Ishikawa (cell line): Measurements from ENCODE around the gene CORO1C.

Source experiments
- CEBPB ChIP-seq: IDR thresholded peaks from 2 replicates; pipeline ENCODE4 v1.6.1; 2012
- CREB1 ChIP-seq: IDR thresholded peaks from 2 replicates; pipeline ENCODE4 v1.6.1; 2012; ENCODE audit warnings: low read depth
- EGR1 ChIP-seq: IDR thresholded peaks from 2 replicates; pipeline ENCODE4 v1.6.1; 2012
- EP300 ChIP-seq: IDR thresholded peaks from 2 replicates; pipeline ENCODE4 v1.6.1; 2012; ENCODE audit warnings: borderline replicate concordance
- FOXM1 ChIP-seq: IDR thresholded peaks from 2 replicates; pipeline ENCODE4 v1.6.1; 2012; ENCODE audit warnings: low read depth, borderline replicate concordance
- NFIC ChIP-seq: IDR thresholded peaks from 2 replicates; pipeline ENCODE4 v1.6.1; 2012
- RAD21 ChIP-seq: IDR thresholded peaks from 2 replicates; pipeline ENCODE4 v1.6.1; 2012; ENCODE audit warnings: low read depth
- REST ChIP-seq: IDR thresholded peaks from 2 replicates; pipeline ENCODE4 v1.6.1; 2012; ENCODE audit warnings: low read depth, mild to moderate bottlenecking
- TAF1 ChIP-seq: IDR thresholded peaks from 2 replicates; pipeline ENCODE4 v1.6.1; 2012; ENCODE audit warnings: low read depth, mild to moderate bottlenecking
- TCF12 ChIP-seq: IDR thresholded peaks from 2 replicates; pipeline ENCODE4 v1.6.1; 2012; ENCODE audit warnings: low read depth
- TEAD4 ChIP-seq: IDR thresholded peaks from 2 replicates; pipeline ENCODE4 v1.6.1; 2012
- USF1 ChIP-seq: IDR thresholded peaks from 2 replicates; pipeline ENCODE4 v1.6.1; 2012
- YY1 ChIP-seq: IDR thresholded peaks from 2 replicates; pipeline ENCODE4 v1.6.1; 2012; ENCODE audit warnings: low read depth
- ZBTB7A ChIP-seq: IDR thresholded peaks from 2 replicates; pipeline ENCODE4 v1.6.1; 2012; ENCODE audit warnings: low read depth
- TF ChIP-seq, protein P1 (sequence below): IDR thresholded peaks from 2 replicates; pipeline ENCODE4 v1.6.1; 2012

Gene CORO1C

GRCh38 chr12:108620236-108620879, 111.0 kb downstream of the CORO1C start:
- TF ChIP-seq CEBPB = peak; percentile 42; the same call in 1 of the 2 replicates
- no peak for TF ChIP-seq FOXM1

DNA sequence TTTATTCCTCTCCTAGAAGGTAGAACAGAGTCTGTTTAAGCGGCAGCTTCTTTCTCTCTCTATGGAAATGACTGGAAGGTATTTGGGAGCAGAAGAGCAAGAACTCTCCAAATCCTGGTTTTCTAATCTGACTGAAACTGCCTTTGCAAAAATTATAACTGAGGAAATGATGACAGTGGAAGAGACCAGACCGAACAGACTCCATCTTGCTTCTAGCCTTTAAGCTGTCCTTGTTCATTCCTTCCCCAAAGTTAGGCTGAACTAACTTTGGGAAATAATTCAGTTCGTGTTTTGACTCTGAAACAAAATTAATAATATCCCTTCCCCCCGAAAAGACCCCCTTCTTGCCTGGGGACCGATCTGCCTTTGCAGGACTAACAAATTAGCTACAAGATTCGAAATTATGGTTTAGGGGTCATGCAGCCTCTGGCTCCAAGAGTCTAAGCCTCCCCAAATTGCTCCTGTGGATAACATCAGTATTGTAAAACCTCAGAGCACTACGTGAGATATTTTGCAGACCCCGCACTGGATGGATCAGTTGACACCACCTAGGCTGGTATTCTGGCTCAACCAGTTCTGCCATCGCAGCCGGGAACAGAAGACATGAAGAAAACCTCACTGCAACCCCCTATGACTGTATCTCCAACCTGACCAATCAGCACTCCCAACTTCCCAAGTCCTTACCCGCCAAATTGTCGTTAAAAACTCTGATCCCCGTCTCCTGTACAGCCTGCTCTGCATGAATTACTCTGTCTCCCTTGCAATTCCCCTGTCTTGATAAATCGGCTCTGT, 111.8 kb downstream of the CORO1C start:
- no peak for TF ChIP-seq RAD21

DNA sequence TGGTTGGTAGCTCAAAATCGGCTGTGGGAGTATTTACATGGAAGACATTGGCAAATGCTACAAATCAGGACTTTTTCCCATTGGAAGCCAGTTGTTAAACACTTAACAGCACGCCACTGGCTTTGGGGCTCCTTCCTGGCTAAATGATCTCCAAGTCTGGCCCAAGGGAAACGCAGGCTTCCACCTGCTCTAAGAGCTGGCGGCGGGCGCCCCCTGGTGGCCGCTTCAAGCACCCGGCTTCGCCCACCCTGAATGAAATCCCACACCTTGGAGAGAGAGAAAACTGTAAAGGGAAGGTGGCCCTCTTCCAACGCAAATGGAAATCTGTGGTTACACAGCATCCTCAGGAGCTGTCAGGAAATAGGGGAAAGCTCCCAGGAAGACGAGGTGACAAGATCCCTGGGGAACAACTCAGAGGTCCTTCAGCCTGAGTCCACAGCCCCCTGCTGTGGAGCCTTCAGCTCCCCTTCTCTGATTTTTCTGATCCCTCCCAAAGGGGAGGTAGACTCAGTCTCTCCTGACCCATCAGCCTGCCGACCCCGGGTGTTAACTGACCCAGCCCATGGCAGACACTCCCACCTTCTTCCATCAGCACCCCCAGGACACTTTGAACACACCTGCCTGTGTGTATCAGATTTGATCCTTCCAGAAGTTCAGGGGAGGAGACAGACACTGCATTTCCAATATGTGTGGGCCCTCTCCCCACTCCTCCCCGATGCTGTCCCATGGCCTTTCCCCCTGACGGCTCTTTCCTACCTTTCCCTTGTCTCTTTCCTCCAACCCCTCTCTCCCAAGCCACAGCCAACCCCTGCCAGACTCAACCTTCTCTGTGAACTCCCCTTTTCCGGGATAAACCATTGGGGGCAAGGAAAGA, 113.0 kb downstream of the CORO1C start:
- TF ChIP-seq NFIC = no peak
- TF ChIP-seq REST = no peak
- peak; percentile 98 for TF ChIP-seq RAD21
- TF ChIP-seq TCF12 = no peak
- TF ChIP-seq YY1 = no peak
- TF ChIP-seq CREB1 = no peak
- no peak for TF ChIP-seq TAF1

GRCh38 chr12:108616941-108617858, 114.1 kb downstream of the CORO1C start:
- TF ChIP-seq YY1 (no peak), EGR1 (no peak), CEBPB (no peak), CREB1 (no peak), NFIC (no peak), REST (no peak), FOXM1 (no peak), TEAD4 (no peak), TCF12 (no peak), TAF1 (no peak), USF1 (no peak), RAD21 (no peak), ZBTB7A (no peak)
- TF ChIP-seq, protein P1, sequence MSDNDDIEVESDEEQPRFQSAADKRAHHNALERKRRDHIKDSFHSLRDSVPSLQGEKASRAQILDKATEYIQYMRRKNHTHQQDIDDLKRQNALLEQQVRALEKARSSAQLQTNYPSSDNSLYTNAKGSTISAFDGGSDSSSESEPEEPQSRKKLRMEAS = no peak

GRCh38 chr12:108616359-108616758, 115.0 kb downstream of the CORO1C start:
- no peak for TF ChIP-seq TAF1
- TF ChIP-seq REST = no peak
- no peak for TF ChIP-seq TEAD4
- no peak for TF ChIP-seq FOXM1
- no peak for TF ChIP-seq USF1
- TF ChIP-seq RAD21 = no peak
- no peak for TF ChIP-seq EP300
- TF ChIP-seq CEBPB = no peak
- TF ChIP-seq CREB1 = no peak
- TF ChIP-seq EGR1 = no peak
- no peak for TF ChIP-seq YY1
- TF ChIP-seq NFIC = no peak
- TF ChIP-seq ZBTB7A = no peak
